Measurements from ENCODE around the gene PPP1R37. TPM values are rescaled to one million over a fixed set of nuclear protein-coding genes. Genes with fewer than 3 reads are reported as not detected.

PPP1R37 gene
- total and polyA plus RNA-seq, 2 donors (not counting 3 experiments of a cell fraction or from before 2014, with no cell fraction given) = 16.2 to 27.1 TPM

GRCh38 chr19:45187421-45188100 lies 94.6 kb downstream of the PPP1R37 start:
- Histone ChIP-seq H3K4me3 (replicated peaks in 1 of 3; ENCODE audit: insufficient read depth in 1 of 3, low read depth in 1 of 3, low read length in 3 of 3) (no peak overlapping the region), H3K9me3 (replicated peaks; ENCODE audit: control insufficient read depth, insufficient read depth, low read length) (no peaks in the 10 kb centered on the region), H2AFZ (ENCODE audit: low read depth, low read length) (no peak overlapping the region), H3K9ac (replicated peaks; ENCODE audit: extremely low read depth, insufficient read depth, low read length) (no peak overlapping the region), H3K4me1 (ENCODE audit: control insufficient read depth, extremely low read depth, insufficient read depth, low read length) (no peaks in the 10 kb centered on the region), H4K20me1 (replicated peaks; ENCODE audit: control insufficient read depth, extremely low read depth, insufficient read depth, low read length) (no peaks in the 10 kb centered on the region), H3K79me2 (ENCODE audit: control insufficient read depth, insufficient read depth, low read length) (no peaks in the 10 kb centered on the region), H3K36me3 (ENCODE audit: control insufficient read depth in 2 of 2, extremely low read depth in 1 of 2, insufficient read depth in 2 of 2, low read length in 2 of 2) (no peaks in the 10 kb centered on the region), H3K27me3 (ENCODE audit: control insufficient read depth in 2 of 2, insufficient read depth in 2 of 2, low read length in 2 of 2) (no peaks in the 10 kb centered on the region), H3K27ac (ENCODE audit: insufficient read depth, low read depth, low read length) (no peak overlapping the region), H3K9me1 (replicated peaks; ENCODE audit: control insufficient read depth, extremely low read depth, insufficient read depth, low read length) (no peaks in the 10 kb centered on the region), H3K4me2 (ENCODE audit: insufficient read depth, low read length) (no peak overlapping the region)
- no TSS peak for BruUV-seq (replicated peaks)
- DNase-seq (ENCODE audit: low read depth, low spot score) (no peak), FAIRE-seq (peak; percentile 87)
- dilution Hi-C loops (cut with MboI; ENCODE audit: extremely low pct_ligation_motif_present, low sequenced_read_pairs) = no loop called here
- POLR2A ChIA-PET = no interaction called here
- intact Hi-C loops (cut with micrococcal nuclease) = loop anchor here (1.0 to 5.0 kb wide), 2 partner anchors 25 to 150 kb away; no protein-coding TSS in a partner anchor
- CTCF ChIA-PET = interaction anchor here (0.9 to 2.5 kb wide), 5 partner anchors 9 to 128 kb away, joined by 4 to 14 read pairs (median 8); partner anchors contain the start of genes BLOC1S3, NKPD1 and TRAPPC6A
- no peak for TF ChIP-seq FOS (IDR thresholded peaks at IDR 0.05; ENCODE audit: borderline replicate concordance, insufficient read depth, low read length)
- TF ChIP-seq POLR2A (IDR thresholded peaks at IDR 0.05; ENCODE audit: low read depth, low read length) = no peak
- TF ChIP-seq JUN (IDR thresholded peaks at IDR 0.05; ENCODE audit: borderline replicate concordance, insufficient read depth, insufficient read length, low read depth) = no peak
- no peak for TF ChIP-seq EZH2 (IDR thresholded peaks at IDR 0.05; ENCODE audit: borderline replicate concordance, low read depth, low read length, severe bottlenecking)
- TF ChIP-seq CTCF (IDR thresholded peaks at IDR 0.05; ENCODE audit: extremely low read depth in 1 of 2, insufficient read depth in 1 of 2, low read depth in 1 of 2, low read length in 2 of 2) = peak; percentile 53 to 61

All from endothelial cell of umbilical vein (primary cell).